Ascending aorta (tissue), 2 donors: ENCODE data around the gene CACNB3. TPM values are rescaled to one million over a fixed set of nuclear protein-coding genes. Genes with fewer than 3 reads are reported as not detected.
A peak's percentile ranks its signal among the peaks of the same experiment; 100 is the strongest.

Experiments
- DNase-seq, 2 donors: peaks; one replicate each; pipeline ENCODE4 v3.0.0-alpha.2; 2019; ENCODE audit warnings: low spot score in 2 of 2
- H3K27ac ChIP-seq, 2 donors: fragments of 200-600 bp; sonication (generic); one replicate each; pipeline ENCODE4 v1.5.1; 2016 to 2017; ENCODE audit warnings: mild to moderate bottlenecking in 1 of 2
- H3K27me3 ChIP-seq: fragments of 200-600 bp; sonication (generic); one replicate; pipeline ENCODE4 v1.5.1; 2017
- H3K36me3 ChIP-seq, 2 donors: fragments of 200-600 bp; sonication (generic); one replicate each; pipeline ENCODE4 v1.5.1; 2016
- H3K4me1 ChIP-seq, 2 donors: fragments of 200-600 bp; sonication (generic); one replicate each; pipeline ENCODE4 v1.5.1; 2016 to 2017; ENCODE audit warnings: mild to moderate bottlenecking in 1 of 2
- H3K4me3 ChIP-seq, 2 donors: fragments of 200-600 bp; sonication (generic); one replicate each; pipeline ENCODE4 v1.5.1; 2016 to 2017; ENCODE audit warnings: mild to moderate bottlenecking in 1 of 2
- H3K9me3 ChIP-seq, 2 donors: fragments of 200-600 bp; sonication (generic); one replicate each; pipeline ENCODE4 v1.5.1; 2016
- intact Hi-C: fragments of 100-400 bp; cut with DNase I; formaldehyde crosslinking; loops from one replicate; pipeline ENCODE4 v1.15.1; 2023
- total RNA-seq: library from RNA; depleted of rRNA; stranded (reverse); fragments of >200 nt; gene quantifications from one replicate; pipeline ENCODE4 v1.1.0, GENCODE V29; 2016
- TF ChIP-seq, protein P1 (sequence below), 3 experiments: fragments of 200-600 bp in 2 of 3; fragments of 450-650 bp in 1 of 3; sonication (generic) in 2 of 3; IDR thresholded peaks; one replicate each; pipeline ENCODE4 v1.5.1; 2016 to 2019; ENCODE audit warnings: antibody characterized with exemption in 3 of 3, mild to moderate bottlenecking in 1 of 3, moderate library complexity in 1 of 3

Gene CACNB3
- total RNA-seq, 1 donor from 2014 or later = 54.5 TPM

DNA sequence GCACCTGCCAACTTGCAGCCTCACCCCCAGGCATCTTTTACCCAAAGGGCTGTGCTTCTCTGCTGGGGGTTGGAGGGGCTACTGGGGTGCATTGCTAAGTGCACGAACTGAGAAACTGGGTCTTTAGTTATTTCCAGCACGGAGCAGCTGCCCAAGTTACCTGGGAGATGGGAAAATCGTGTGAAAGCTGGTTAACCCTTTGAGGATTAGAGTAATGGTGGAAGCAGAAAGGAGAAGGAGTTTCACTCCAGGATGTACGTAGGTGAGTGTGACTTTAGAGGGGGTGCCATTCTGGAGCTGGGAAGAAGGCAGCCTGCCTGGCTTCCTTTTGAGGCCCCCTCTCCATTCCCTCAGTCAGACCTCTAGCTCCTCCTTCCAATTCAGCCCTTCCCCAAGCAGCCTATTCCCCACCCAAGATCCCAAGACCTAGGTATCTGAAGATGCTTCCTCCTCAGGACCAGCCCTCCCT lies 28.4 kb upstream of the CACNB3 start:
- Histone ChIP-seq H3K27me3 (no peaks in the 10 kb centered on the region), H3K27ac (peak overlapping the region; percentile 97 to 99), H3K4me1 (peaks cover 7 to 15% of the 10 kb centered on the region in 2 donors), H3K9me3 (no peaks in the 10 kb centered on the region), H3K4me3 (peak overlapping the region; percentile 90 to 97), H3K36me3 (no peaks in the 10 kb centered on the region)
- intact Hi-C loops = loop anchor here (1.0 to 2.0 kb wide), 2 partner anchors 11 to 73 kb away; partner anchors contain the start of gene CCNT1
- DNase-seq = no peak
- TF ChIP-seq, protein P1, sequence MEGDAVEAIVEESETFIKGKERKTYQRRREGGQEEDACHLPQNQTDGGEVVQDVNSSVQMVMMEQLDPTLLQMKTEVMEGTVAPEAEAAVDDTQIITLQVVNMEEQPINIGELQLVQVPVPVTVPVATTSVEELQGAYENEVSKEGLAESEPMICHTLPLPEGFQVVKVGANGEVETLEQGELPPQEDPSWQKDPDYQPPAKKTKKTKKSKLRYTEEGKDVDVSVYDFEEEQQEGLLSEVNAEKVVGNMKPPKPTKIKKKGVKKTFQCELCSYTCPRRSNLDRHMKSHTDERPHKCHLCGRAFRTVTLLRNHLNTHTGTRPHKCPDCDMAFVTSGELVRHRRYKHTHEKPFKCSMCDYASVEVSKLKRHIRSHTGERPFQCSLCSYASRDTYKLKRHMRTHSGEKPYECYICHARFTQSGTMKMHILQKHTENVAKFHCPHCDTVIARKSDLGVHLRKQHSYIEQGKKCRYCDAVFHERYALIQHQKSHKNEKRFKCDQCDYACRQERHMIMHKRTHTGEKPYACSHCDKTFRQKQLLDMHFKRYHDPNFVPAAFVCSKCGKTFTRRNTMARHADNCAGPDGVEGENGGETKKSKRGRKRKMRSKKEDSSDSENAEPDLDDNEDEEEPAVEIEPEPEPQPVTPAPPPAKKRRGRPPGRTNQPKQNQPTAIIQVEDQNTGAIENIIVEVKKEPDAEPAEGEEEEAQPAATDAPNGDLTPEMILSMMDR (IDR thresholded peaks at IDR 0.05) = no peak

GRCh38 chr12:48793696-48794095 lies 24.6 kb upstream of the CACNB3 start:
- TF ChIP-seq, protein P1 (IDR thresholded peaks at IDR 0.05) = no peak
- Histone ChIP-seq H3K27ac (no peak overlapping the region), H3K4me3 (no peak overlapping the region), H3K4me1 (peaks cover 0 to 7% of the 10 kb centered on the region in 2 donors), H3K36me3 (no peaks in the 10 kb centered on the region), H3K9me3 (no peaks in the 10 kb centered on the region), H3K27me3 (no peaks in the 10 kb centered on the region)
- intact Hi-C loops = no loop called here
- no peak for DNase-seq

DNA sequence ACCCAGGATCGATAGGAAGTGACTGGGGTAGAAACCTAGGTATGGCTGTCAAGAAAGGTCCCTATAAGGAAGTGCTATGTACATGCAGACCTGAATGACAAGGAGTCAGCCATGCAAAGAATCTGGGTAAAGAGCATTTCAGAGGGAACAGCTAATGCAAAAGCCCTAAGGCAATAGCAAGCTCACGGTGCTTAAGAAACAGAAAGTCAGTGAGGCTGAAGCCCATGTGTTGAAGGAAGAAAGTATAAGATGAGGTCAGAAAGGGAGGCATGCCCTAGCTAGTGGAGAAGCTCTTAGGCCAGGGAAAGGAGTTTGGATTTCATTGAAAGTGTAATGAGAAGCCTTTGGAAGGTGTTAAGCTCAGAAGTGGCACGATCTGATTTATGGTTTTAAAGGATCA lies 23.4 kb upstream of the CACNB3 start:
- Histone ChIP-seq H3K36me3 (no peaks in the 10 kb centered on the region), H3K4me3 (no peak overlapping the region), H3K9me3 (no peaks in the 10 kb centered on the region), H3K4me1 (peaks cover 0 to 2% of the 10 kb centered on the region in 2 donors), H3K27me3 (no peaks in the 10 kb centered on the region), H3K27ac (no peak overlapping the region)
- TF ChIP-seq, protein P1 (IDR thresholded peaks at IDR 0.05) = no peak
- intact Hi-C loops = loop anchor here (1.0 kb wide), 1 partner anchor 19 kb away; no protein-coding TSS in a partner anchor
- DNase-seq = no peak

DNA sequence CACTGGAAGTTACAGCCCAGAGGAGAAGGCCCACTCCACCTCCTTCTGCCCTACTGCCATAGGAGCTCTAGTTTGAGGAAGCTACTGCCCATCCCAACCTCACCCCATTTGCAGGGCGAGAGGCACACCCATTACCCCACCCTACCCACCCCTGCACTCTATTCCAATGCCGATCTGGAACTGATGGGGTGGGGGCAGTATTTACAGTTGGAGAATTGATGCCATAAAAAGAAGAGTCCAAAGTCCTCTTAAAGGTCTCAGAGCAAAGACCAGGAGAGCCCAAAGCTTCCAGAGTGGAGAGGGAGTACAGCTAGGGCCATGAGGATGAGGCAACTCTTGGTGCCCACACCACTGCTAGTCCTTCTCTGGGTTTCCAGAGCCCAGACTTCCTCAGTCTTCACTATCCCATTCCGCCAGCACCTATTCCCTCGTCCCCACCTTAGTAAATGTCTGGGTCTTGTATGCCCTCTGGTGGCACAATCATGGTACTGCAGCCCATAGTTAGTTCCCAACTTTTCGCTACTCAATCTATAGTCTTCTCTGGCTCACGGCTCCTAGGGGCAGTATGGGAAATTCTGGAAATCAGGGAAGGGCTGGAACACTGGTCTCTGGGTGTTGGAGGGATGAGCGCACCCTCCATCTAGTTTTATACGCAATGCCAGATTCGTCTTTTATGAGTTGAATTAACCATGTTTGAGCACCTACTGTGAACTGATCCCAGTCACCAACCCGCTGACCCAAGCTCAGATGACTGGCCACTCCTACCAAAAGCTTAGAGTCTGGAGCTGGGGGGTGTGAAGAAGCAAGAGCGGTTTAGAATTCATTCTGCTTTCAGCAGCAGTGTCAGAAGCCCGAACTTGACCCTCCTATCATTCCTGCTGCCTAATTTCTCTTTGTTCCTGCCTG lies 22.5 kb upstream of the CACNB3 start:
- H3K27me3 ChIP-seq = no peaks in the 10 kb centered on the region
- H3K4me1 ChIP-seq = peaks cover 0 to 2% of the 10 kb centered on the region in 2 donors
- no peak overlapping the region for H3K27ac ChIP-seq
- no peak overlapping the region for H3K4me3 ChIP-seq
- intact Hi-C loops = loop anchor here (1.0 kb wide), 2 partner anchors 18 to 43 kb away; no protein-coding TSS in a partner anchor
- H3K36me3 ChIP-seq = no peaks in the 10 kb centered on the region
- TF ChIP-seq, protein P1 (IDR thresholded peaks at IDR 0.05) = peak; percentile 94 to 95 (median 95)
- no peaks in the 10 kb centered on the region for H3K9me3 ChIP-seq
- peak in 1 of 2 donors; percentile 85 for DNase-seq

- intact Hi-C loops = loop anchor here (1.0 kb wide), 1 partner anchor 44 kb away; no protein-coding TSS in a partner anchor
- no peaks in the 10 kb centered on the region for H3K27me3 ChIP-seq
- peaks cover 0 to 2% of the 10 kb centered on the region in 2 donors for H3K4me1 ChIP-seq
- H3K4me3 ChIP-seq = no peak overlapping the region
- no peaks in the 10 kb centered on the region for H3K9me3 ChIP-seq
- TF ChIP-seq, protein P1 (IDR thresholded peaks at IDR 0.05) = no peak
- no peak for DNase-seq
- no peaks in the 10 kb centered on the region for H3K36me3 ChIP-seq
- no peak overlapping the region for H3K27ac ChIP-seq
Observed at GRCh38 chr12:48796976-48797375, 21.3 kb upstream of the CACNB3 start.
